ENCODE data around the gene DOCK10. TPM values are rescaled to one million over a fixed set of nuclear protein-coding genes. Genes with fewer than 3 reads are reported as not detected.
A peak's percentile ranks its signal among the peaks of the same experiment; 100 is the strongest.
"Not testable (repeated sequence)": the region's sequence is repeated elsewhere in the genome, so short reads cannot be mapped to it uniquely, and the experiment has no call there.

Gene DOCK10
- total RNA-seq = 30.2 TPM

GRCh38 chr2:225041851-225042799 lies at the start of gene DOCK10:
TSS of gene DOCK10 (minus strand) at chr2:225042468. CDS start at chr2:225042374, 94 bp downstream.
- DNase-seq (ENCODE audit: low read depth in 2 of 3, low spot score in 2 of 3) = peak; percentile 37 to 62 (median 55)

- no peak for DNase-seq (ENCODE audit: low read depth in 2 of 3, low spot score in 2 of 3)
Measured at GRCh38 chr2:225091336-225091735, 49.1 kb upstream of the DOCK10 start.

GRCh38 chr2:225090746-225091145 lies 48.5 kb upstream of the DOCK10 start:
- DNase-seq (ENCODE audit: low read depth in 2 of 3, low spot score in 2 of 3) = no peak

- no peak for DNase-seq (ENCODE audit: low read depth in 2 of 3, low spot score in 2 of 3)
Measured at GRCh38 chr2:225086915-225087314, 44.6 kb upstream of the DOCK10 start.

- no peak for DNase-seq (ENCODE audit: low read depth in 2 of 3, low spot score in 2 of 3)
Measured at GRCh38 chr2:225086439-225086838, 44.2 kb upstream of the DOCK10 start.

- no peak for DNase-seq (ENCODE audit: low read depth in 2 of 3, low spot score in 2 of 3)
Measured at GRCh38 chr2:225083276-225083675, 41.0 kb upstream of the DOCK10 start.

GRCh38 chr2:225076125-225076524 lies 33.9 kb upstream of the DOCK10 start:
- no peak for DNase-seq (ENCODE audit: low read depth in 2 of 3, low spot score in 2 of 3)

- no peak for DNase-seq (ENCODE audit: low read depth in 2 of 3, low spot score in 2 of 3)
Measured at GRCh38 chr2:225074919-225075681, 32.8 kb upstream of the DOCK10 start.

GRCh38 chr2:225074366-225074765 lies 32.1 kb upstream of the DOCK10 start:
- DNase-seq (ENCODE audit: low read depth in 2 of 3, low spot score in 2 of 3) = no peak

GRCh38 chr2:225073198-225073597 lies 30.9 kb upstream of the DOCK10 start:
- no peak for DNase-seq (ENCODE audit: low read depth in 2 of 3, low spot score in 2 of 3)

GRCh38 chr2:225072444-225072843 lies 30.2 kb upstream of the DOCK10 start:
- no peak for DNase-seq (ENCODE audit: low read depth in 2 of 3, low spot score in 2 of 3)

- no peak for DNase-seq (ENCODE audit: low read depth in 2 of 3, low spot score in 2 of 3)
Measured at GRCh38 chr2:225070811-225071210, 28.5 kb upstream of the DOCK10 start.

GRCh38 chr2:225069966-225070365 lies 27.7 kb upstream of the DOCK10 start:
- DNase-seq (ENCODE audit: low read depth in 2 of 3, low spot score in 2 of 3) = no peak

GRCh38 chr2:225069477-225069876 lies 27.2 kb upstream of the DOCK10 start:
- no peak for DNase-seq (ENCODE audit: low read depth in 2 of 3, low spot score in 2 of 3)

- no peak for DNase-seq (ENCODE audit: low read depth in 2 of 3, low spot score in 2 of 3)
Measured at GRCh38 chr2:225065882-225066281, 23.6 kb upstream of the DOCK10 start.

GRCh38 chr2:225064928-225065327 lies 22.7 kb upstream of the DOCK10 start:
- no peak for DNase-seq (ENCODE audit: low read depth in 2 of 3, low spot score in 2 of 3)

- no peak for DNase-seq (ENCODE audit: low read depth in 2 of 3, low spot score in 2 of 3)
Measured at GRCh38 chr2:225064362-225064761, 22.1 kb upstream of the DOCK10 start.

GRCh38 chr2:225056330-225057073 lies 14.2 kb upstream of the DOCK10 start:
- no peak for DNase-seq (ENCODE audit: low read depth in 2 of 3, low spot score in 2 of 3)

GRCh38 chr2:225055714-225056113 lies 13.4 kb upstream of the DOCK10 start:
- DNase-seq (ENCODE audit: low read depth in 2 of 3, low spot score in 2 of 3) = no peak

GRCh38 chr2:225052703-225053102 lies 10.4 kb upstream of the DOCK10 start:
- DNase-seq (ENCODE audit: low read depth in 2 of 3, low spot score in 2 of 3) = peak in 1 of 3 donors; percentile 25

GRCh38 chr2:225047502-225047901 lies 5.2 kb upstream of the DOCK10 start:
- DNase-seq (ENCODE audit: low read depth in 2 of 3, low spot score in 2 of 3) = not testable (repeated sequence)
